ENCODE results near the gene ELOVL2.

- no peak for TF ChIP-seq POLR2A (IDR thresholded peaks at IDR 0.05)
- TF ChIP-seq CTCF (IDR thresholded peaks at IDR 0.05) = no peak
- no peak for TF ChIP-seq EP300 (IDR thresholded peaks at IDR 0.05)
These were observed 41.9 kb downstream of the ELOVL2 start for GRCh38 chr6:11002176-11002575.
